Naive B cell (primary cell): Measurements from ENCODE around the gene HOXA6. TPM values are rescaled to one million over a fixed set of nuclear protein-coding genes. Genes with fewer than 3 reads are reported as not detected.

Experiments
- ATAC-seq, 2 donors: fragments of 150-1000 bp; cut with Tn5 transposase; 2 replicates each; pipeline ENCODE4 v1.10.0; 2021; ENCODE audit warnings: low read depth in 2 of 2, mild to moderate bottlenecking in 2 of 2, moderate library complexity in 2 of 2
- DNase-seq: peaks from one replicate; pipeline ENCODE4 v3.0.0; 2022
- H3K27ac Mint-ChIP-seq, 6 donors: one replicate each; pipeline ENCODE4 v1.8.0; 2020 to 2022; ENCODE audit warnings: mild to moderate bottlenecking in 6 of 6, mixed read lengths in 6 of 6, moderate library complexity in 5 of 6, inconsistent platforms in 2 of 6
- H3K27me3 Mint-ChIP-seq, 3 donors: one replicate each; pipeline ENCODE4 v1.8.0; 2021 to 2022; ENCODE audit warnings: mixed read lengths in 3 of 3, mild to moderate bottlenecking in 1 of 3
- H3K36me3 Mint-ChIP-seq, 2 donors: one replicate each; pipeline ENCODE4 v1.8.0; 2020 to 2022; ENCODE audit warnings: mixed read lengths in 2 of 2, inconsistent platforms in 1 of 2, mild to moderate bottlenecking in 1 of 2
- H3K4me1 Mint-ChIP-seq, 3 donors: one replicate each; pipeline ENCODE4 v1.8.0; 2020 to 2022; ENCODE audit warnings: mixed read lengths in 3 of 3, inconsistent platforms in 1 of 3, mild to moderate bottlenecking in 1 of 3, moderate library complexity in 1 of 3
- H3K4me3 Mint-ChIP-seq, 8 donors: one replicate each; pipeline ENCODE4 v1.8.0; 2020 to 2022; ENCODE audit warnings: mild to moderate bottlenecking in 8 of 8, mixed read lengths in 8 of 8, moderate library complexity in 8 of 8, inconsistent platforms in 2 of 8
- H3K9me3 Mint-ChIP-seq, 7 donors: one replicate each; pipeline ENCODE4 v1.8.0; 2020 to 2022; ENCODE audit warnings: mixed read lengths in 7 of 7, mild to moderate bottlenecking in 5 of 7, inconsistent platforms in 2 of 7, moderate library complexity in 1 of 7
- polyA plus RNA-seq, 6 donors: library from polyadenylated mRNA; unstranded; fragments of 300-500 nt; fragmentation: Illumina TruSeq; gene quantifications; one replicate each; pipeline ENCODE4 v1.2.3, GENCODE V29; 2021; ENCODE audit warnings: low read depth in 6 of 6

Gene HOXA6
- polyA plus RNA-seq, 6 donors from 2014 or later, result not detected

DNA sequence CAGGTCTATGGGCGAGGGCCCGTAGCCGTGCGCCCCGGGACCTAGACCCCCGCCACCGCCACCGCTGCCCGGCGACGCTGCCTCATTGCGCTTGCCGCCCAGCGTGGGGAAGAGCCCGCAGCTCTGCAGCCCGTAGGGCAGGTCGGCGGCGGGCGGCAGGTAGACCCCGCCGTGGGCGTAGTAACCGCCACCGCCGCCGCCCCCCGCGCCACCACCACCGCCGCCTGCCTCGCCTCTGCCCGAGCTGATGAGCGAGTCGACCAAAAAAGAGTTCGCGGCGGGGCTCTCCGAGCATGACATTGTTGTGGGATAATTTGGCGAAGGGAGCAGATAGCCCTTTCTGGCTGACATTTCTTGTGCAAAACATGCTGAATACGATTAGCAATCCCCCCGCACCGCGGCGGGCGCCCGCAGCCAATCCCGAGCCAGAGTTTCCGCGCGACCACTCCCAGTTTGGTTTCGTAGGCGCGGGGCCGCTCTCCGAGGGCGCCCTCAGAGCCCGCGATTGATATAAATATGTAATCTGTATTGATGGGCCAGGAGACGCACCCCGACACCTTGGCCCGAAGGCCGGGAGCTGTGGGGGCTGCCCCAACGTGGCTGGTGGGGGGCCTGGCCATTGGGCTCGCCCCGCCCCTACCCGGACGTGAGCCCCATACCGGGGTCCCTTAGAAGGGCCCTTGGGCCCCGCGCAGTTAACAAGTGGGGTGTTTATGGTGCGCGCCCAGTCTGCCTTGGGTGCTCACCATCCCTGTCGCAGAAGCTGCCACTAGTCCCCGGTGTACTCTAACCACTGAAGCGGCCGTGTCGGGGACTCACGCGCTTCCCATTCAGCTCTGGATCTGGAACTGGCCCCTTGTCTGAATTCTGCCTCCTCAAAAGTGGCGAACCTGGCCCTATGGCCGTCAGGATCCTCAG is 26.6 kb upstream of the HOXA6 start, which contains the start of gene HOXA10:
HOXA10 (minus strand) TSS at position 365 of the 918 bp plus-strand sequence; CDS start at position 351, 14 bp downstream.
- no peak for DNase-seq
- H3K36me3 Mint-ChIP-seq, result peaks cover 0 to 10% of the 10 kb centered on the region in 2 donors

DNA sequence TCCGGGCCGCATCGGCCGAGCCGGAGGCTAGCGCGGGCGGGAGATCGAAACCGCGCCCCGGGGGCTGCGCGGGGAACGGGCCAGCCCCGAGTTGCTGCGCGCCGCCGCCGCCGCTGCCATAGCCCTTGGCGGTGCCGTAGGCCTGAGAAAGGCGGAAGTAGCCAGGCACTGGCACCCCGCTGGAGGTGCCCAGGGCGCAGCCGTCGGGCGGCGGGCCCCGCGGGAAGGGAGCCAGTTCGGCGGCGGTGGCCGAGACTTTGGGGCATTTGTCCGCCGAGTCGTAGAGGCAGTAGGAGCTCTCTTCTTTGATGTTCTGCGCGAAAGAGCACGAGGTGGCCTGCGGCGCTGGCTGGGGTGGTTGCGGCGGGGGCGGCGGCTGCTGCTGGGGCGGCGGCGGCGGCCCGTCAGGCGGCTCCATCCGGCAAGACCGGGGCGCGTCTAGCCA is 26.0 kb upstream of the HOXA6 start:
- Mint-ChIP-seq H3K9me3 (peaks cover 2 to 22% (median 5%) of the 10 kb centered on the region in 7 donors), H3K27ac (no peak overlapping the region), H3K4me1 (peaks cover 17 to 23% (median 22%) of the 10 kb centered on the region in 3 donors), H3K27me3 (peaks cover 56 to 83% (median 63%) of the 10 kb centered on the region in 3 donors), H3K4me3 (peak overlapping the region in 3 of 8 donors; percentile 57 to 70 (median 66)), H3K36me3 (peaks cover 0 to 16% of the 10 kb centered on the region in 2 donors)
- DNase-seq, result peak; percentile 46
- ATAC-seq, result peak; percentile 84 to 85

More for the DNA sequence above, 26.6 kb upstream of the HOXA6 start, which contains the start of gene HOXA10:
- H3K4me1 Mint-ChIP-seq, result peaks cover 13 to 19% (median 18%) of the 10 kb centered on the region in 3 donors
- peaks cover 58 to 83% (median 59%) of the 10 kb centered on the region in 3 donors for H3K27me3 Mint-ChIP-seq
- H3K4me3 Mint-ChIP-seq, result peak within 1 kb of the TSS; percentile 64 to 83 (median 68)
- peak within 1 kb of the TSS in 3 of 6 donors; percentile 42 to 83 (median 65) for H3K27ac Mint-ChIP-seq
- no peak for ATAC-seq
- peaks cover 0 to 22% (median 6%) of the 10 kb centered on the region in 7 donors for H3K9me3 Mint-ChIP-seq

DNA sequence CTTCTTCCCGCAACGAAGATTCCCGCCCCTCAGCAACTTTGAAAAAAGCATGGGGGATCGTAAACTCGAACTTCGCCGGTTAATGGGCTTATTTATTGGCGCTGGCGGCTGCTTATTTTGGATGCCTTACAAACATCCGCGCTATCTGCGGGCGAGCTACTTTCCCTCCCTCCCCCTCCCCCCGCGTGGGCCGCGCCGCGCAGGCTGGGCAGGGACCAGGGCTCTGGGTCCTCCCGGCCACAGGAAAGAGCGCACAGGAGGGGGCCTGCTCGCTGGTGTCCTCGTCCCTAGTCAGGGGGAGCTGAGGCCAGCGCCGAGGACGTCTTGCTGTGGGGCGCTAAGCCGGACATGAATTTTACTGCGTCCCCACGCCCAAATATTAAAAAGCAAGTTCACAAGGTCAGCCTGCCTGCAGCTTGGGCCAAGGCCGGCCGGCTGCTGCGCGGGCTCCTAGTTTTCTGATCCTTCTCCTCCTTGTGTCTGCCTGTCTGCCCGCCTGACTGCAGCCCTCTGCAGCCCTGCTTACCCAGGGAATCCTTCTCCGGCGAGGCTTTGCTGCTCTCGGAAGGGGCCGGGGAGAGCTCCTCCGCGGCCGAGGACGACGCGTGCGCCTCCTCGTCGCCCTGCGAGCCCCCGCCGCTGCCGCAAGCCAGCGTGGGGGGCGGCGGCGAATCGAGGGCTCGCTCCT is 25.4 kb upstream of the HOXA6 start:
- Mint-ChIP-seq H3K27ac (peak overlapping the region in 1 of 6 donors; percentile 96), H3K9me3 (peaks cover 2 to 22% (median 5%) of the 10 kb centered on the region in 7 donors), H3K4me1 (peaks cover 20 to 24% (median 22%) of the 10 kb centered on the region in 3 donors), H3K4me3 (peak overlapping the region in 6 of 8 donors; percentile 42 to 78 (median 69)), H3K36me3 (peaks cover 0 to 18% of the 10 kb centered on the region in 2 donors), H3K27me3 (peaks cover 52 to 83% (median 62%) of the 10 kb centered on the region in 3 donors)
- peak; percentile 14 to 25 for ATAC-seq
- no peak for DNase-seq

DNA sequence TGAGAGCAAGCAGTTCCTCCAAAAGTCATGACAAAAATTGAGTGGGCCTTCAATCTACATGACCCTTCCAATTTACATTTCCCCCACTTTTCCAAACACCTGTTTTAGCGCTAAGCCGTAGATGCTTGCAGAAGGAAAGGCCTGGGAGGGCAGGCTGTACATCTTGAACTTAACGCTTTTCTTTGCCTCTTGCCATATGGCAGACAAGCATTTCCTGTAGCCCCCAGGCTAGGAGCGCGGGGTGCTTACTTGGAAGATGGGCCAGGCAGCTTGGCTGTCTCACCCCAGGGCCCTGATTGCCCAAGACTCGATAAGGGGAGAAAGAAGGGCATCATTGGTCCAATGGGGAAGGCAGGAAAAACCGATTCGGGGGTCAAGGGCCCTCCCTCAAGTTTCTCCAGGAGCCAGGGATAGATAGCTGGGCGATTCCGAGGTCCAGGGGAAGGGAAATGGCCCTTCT is 24.8 kb upstream of the HOXA6 start:
- Mint-ChIP-seq H3K4me3 (peak overlapping the region; percentile 57 to 83 (median 76)), H3K4me1 (peaks cover 20 to 24% (median 23%) of the 10 kb centered on the region in 3 donors), H3K9me3 (peaks cover 2 to 28% (median 5%) of the 10 kb centered on the region in 7 donors), H3K27ac (peak overlapping the region in 4 of 6 donors; percentile 9 to 97 (median 89)), H3K27me3 (peaks cover 46 to 83% (median 59%) of the 10 kb centered on the region in 3 donors), H3K36me3 (peaks cover 0 to 19% of the 10 kb centered on the region in 2 donors)
- ATAC-seq (no peak), DNase-seq (no peak)

DNA sequence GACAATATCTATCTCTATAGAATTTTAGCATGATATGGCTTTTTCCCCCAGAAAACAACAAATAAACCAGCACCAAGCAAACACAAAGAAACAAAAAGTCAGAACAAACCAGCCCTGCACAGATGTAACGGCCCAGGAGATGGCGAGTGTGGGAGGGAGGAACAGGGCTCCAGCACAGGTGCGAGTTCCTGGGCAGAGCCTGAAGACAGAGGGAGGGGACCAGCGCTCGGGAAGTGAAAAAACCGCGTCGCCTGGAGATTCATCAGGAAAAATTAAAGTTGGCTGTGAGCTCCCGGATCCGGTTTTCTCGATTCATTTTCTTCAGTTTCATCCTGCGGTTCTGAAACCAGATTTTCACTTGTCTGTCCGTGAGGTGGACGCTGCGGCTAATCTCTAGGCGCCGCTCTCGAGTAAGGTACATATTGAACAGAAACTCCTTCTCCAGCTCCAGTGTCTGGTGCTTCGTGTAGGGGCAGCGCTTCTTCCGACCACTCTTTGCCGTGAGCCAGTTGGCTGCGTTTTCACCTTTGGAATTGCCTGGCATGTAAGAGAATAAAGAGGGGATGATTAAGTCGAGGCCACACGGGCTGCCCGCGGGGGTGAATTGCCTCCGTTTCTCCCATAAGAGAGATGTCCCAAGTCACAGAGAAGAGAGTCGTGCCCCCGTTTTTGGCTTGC is 24.2 kb upstream of the HOXA6 start:
- H3K27ac Mint-ChIP-seq, result peak overlapping the region in 4 of 6 donors; percentile 9 to 97 (median 89)

DNA sequence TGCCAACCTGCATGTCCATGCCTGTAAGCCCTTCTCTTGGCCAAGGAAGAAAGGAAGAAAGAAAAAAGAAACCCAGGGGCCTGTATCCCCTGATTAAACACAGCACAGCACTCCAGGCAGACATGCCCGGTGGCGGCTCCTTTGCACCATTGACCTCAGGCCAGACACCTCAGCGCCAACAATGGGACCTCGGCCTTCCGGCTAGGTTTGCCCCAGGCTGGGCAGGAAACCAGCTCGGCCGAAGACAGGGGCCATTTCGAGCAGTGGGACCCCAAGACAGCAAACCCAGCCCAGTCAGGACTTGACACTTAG is 23.7 kb upstream of the HOXA6 start:
- peaks cover 36 to 79% (median 60%) of the 10 kb centered on the region in 3 donors for H3K27me3 Mint-ChIP-seq
- H3K4me1 Mint-ChIP-seq, result peaks cover 24 to 29% (median 24%) of the 10 kb centered on the region in 3 donors
- H3K4me3 Mint-ChIP-seq, result peak overlapping the region in 3 of 8 donors; percentile 58 to 83 (median 77)
- DNase-seq (no peak), ATAC-seq (no peak)
- peaks cover 0 to 24% of the 10 kb centered on the region in 2 donors for H3K36me3 Mint-ChIP-seq
- H3K9me3 Mint-ChIP-seq, result peaks cover 5 to 28% (median 7%) of the 10 kb centered on the region in 7 donors
- H3K27ac Mint-ChIP-seq, result peak overlapping the region in 4 of 6 donors; percentile 3 to 97 (median 89)

More for the DNA sequence above, 24.2 kb upstream of the HOXA6 start:
- no peak for ATAC-seq
- H3K36me3 Mint-ChIP-seq, result peaks cover 0 to 24% of the 10 kb centered on the region in 2 donors
- H3K27me3 Mint-ChIP-seq, result peaks cover 40 to 83% (median 62%) of the 10 kb centered on the region in 3 donors
- no peak for DNase-seq
- peaks cover 5 to 28% (median 7%) of the 10 kb centered on the region in 7 donors for H3K9me3 Mint-ChIP-seq
- peak overlapping the region; percentile 57 to 83 (median 73) for H3K4me3 Mint-ChIP-seq
- peaks cover 24 to 29% (median 24%) of the 10 kb centered on the region in 3 donors for H3K4me1 Mint-ChIP-seq

DNA sequence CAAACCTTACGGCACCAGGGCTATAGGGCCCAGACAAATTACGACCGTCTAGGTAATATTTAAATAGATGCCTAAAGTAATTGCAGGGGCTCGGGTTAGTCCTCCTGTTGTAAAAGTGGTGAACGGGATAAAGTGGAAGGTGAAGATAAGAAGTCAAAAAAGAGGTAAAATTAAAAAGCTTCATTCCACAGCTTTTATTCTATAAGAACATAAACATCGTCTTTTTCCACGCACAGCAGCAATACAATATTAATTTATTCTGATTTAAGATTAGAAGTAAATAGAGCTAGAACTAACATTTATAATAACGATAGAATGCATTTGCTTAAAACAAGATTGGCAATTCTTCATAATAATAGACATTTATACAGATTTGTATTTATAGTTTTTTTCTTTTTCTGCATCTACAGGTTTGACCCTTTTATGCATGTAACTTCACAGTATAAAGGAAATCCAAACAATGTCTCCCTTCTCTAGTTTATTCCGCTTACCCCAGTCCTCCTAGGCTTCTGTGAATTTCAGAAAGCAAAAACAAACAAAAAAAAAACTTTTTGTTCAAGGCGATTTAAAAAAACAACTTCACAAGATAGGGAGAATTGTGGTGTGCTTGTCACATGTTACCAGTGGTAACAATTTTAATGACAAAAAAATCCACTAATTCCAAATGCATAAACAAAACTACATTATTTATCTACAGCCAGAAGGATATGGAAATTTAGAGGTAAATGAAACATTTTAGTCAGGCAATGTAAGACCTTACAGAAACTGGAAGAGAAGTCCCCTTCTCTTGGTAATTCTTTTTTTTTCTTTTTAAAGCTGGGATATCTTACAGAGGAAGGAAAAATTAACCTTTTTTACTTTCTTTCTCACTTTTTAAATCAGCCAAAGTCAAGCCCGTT is 23.1 kb upstream of the HOXA6 start:
- peak overlapping the region in 2 of 8 donors; percentile 68 to 83 for H3K4me3 Mint-ChIP-seq
- DNase-seq (no peak), ATAC-seq (no peak)
- peaks cover 2 to 24% of the 10 kb centered on the region in 2 donors for H3K36me3 Mint-ChIP-seq
- peaks cover 24 to 29% (median 24%) of the 10 kb centered on the region in 3 donors for H3K4me1 Mint-ChIP-seq
- peak overlapping the region in 5 of 6 donors; percentile 54 to 96 (median 76) for H3K27ac Mint-ChIP-seq
- H3K27me3 Mint-ChIP-seq, result peaks cover 30 to 76% (median 54%) of the 10 kb centered on the region in 3 donors
- peaks cover 5 to 28% (median 7%) of the 10 kb centered on the region in 7 donors for H3K9me3 Mint-ChIP-seq

DNA sequence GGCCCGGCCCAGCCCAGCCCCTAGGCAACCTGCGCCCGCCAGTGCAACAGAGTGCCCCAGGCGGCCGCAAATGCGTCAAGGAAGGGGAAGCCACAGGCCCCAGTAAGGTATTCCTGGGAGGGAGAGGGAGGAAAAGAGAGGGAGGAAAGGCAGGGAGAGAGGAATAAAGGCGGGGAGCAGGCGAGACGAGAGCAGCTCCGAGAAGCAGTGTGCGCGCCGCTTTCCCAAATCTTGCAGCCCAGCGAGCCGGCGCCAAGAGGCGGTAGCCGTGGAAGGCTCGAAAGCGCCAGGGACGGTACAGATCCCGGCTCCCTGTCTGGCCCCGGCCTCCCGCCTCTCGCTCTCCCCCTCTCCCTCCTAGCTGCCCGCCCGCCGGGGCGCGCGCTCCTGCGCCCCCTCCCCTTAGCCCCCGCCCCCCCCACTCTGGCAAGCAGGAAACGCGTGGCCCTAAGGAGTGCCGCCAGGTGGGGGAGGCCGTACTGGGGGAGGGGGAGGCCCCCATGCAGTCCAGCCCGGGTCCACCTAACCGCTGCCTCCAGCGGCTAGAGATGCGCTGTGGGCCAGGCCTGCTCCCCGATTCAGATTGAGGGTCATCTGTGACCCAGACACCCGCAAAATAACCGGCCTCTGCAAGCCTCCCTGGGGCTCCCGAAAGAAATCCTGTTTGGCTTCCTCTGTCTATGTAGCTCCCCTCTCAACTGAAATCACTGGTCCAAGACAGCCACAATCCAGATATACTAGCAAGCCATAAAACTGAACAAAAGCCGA is 22.3 kb upstream of the HOXA6 start:
- no peak for DNase-seq
- no peak for ATAC-seq
- Mint-ChIP-seq H3K4me1 (peaks cover 22 to 27% (median 24%) of the 10 kb centered on the region in 3 donors), H3K27me3 (peaks cover 27 to 71% (median 45%) of the 10 kb centered on the region in 3 donors), H3K36me3 (peaks cover 4 to 24% of the 10 kb centered on the region in 2 donors), H3K27ac (peak overlapping the region in 5 of 6 donors; percentile 31 to 91 (median 66)), H3K4me3 (peak overlapping the region in 2 of 8 donors; percentile 68 to 83), H3K9me3 (peaks cover 5 to 28% (median 7%) of the 10 kb centered on the region in 7 donors)

DNA sequence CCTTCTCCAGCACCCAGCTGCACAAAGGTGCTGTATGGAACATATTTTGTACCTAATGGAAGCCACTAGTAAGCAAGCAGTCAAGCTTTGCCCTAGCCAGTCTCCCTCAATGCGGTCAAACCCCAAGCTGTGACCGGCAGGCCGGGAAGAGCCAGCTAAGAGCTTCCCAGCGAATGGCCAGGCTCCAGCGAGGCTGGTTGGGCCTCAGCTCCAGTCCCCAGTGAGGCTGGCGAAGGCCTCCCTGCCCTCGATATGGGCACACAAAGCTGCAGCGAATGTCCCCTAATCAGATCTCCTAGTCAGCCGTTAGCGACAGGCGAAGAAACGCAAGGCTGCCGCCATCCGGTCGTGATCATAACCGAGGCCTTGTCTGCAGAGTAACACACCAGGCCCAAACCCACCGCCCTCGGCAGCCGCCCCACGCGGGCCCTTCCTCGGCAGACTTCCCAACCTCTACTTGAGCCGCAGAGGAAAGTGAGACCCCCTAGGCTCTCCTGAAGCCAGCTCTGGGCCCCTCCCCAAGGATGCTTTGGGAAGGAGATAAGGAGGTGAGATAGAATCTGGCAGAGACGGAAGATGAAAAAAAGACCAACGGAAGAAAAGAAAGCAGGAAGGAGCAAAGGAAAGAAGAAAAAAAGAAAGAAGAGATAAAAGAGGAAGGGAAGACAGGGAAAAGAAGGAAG is 20.8 kb upstream of the HOXA6 start:
- H3K9me3 Mint-ChIP-seq, result peaks cover 5 to 34% (median 7%) of the 10 kb centered on the region in 7 donors
- H3K27me3 Mint-ChIP-seq, result peaks cover 32 to 71% (median 54%) of the 10 kb centered on the region in 3 donors
- H3K4me1 Mint-ChIP-seq, result peaks cover 28 to 32% (median 30%) of the 10 kb centered on the region in 3 donors
- peaks cover 4 to 24% of the 10 kb centered on the region in 2 donors for H3K36me3 Mint-ChIP-seq
- DNase-seq (no peak), ATAC-seq (no peak)
- H3K4me3 Mint-ChIP-seq, result peak overlapping the region; percentile 1 to 87 (median 68)
- H3K27ac Mint-ChIP-seq, result peak overlapping the region in 5 of 6 donors; percentile 19 to 97 (median 90)

DNA sequence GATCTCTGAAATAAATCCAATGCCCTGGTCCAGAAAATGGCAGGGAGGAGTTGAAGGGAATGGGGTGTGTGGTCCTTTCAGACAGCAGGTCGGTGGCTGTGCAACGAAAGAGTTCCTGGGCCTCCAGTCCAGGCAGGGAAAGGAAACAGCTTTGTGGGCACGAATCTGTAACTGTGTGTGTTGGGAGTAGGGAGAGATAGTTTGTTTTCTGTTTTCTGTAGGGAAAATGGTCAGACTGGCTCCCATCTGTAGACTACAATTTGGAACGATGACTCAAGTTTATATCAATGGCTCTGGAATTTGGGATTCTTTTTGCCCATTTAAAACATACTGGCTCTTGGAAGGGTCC is 20.3 kb upstream of the HOXA6 start:
- Mint-ChIP-seq H3K27me3 (peaks cover 36 to 77% (median 59%) of the 10 kb centered on the region in 3 donors), H3K27ac (peak overlapping the region in 5 of 6 donors; percentile 27 to 97 (median 89)), H3K9me3 (peaks cover 5 to 34% (median 7%) of the 10 kb centered on the region in 7 donors), H3K4me1 (peaks cover 28 to 32% (median 30%) of the 10 kb centered on the region in 3 donors), H3K4me3 (peak overlapping the region in 3 of 8 donors; percentile 60 to 87 (median 76)), H3K36me3 (peaks cover 4 to 24% of the 10 kb centered on the region in 2 donors)
- ATAC-seq (no peak), DNase-seq (no peak)
